ENCODE measurements around the gene LMBRD1. TPM values are rescaled to one million over a fixed set of nuclear protein-coding genes. Genes with fewer than 3 reads are reported as not detected.

Gene LMBRD1
- total and polyA plus RNA-seq, 7 donors: 19.7 to 37.0 (median 25.5) TPM

GRCh38 chr6:69775941-69776340 is 20.9 kb downstream of the LMBRD1 start:
- intact Hi-C loops (cut with DNase I): no loop called here
- TF ChIP-seq, protein P1, sequence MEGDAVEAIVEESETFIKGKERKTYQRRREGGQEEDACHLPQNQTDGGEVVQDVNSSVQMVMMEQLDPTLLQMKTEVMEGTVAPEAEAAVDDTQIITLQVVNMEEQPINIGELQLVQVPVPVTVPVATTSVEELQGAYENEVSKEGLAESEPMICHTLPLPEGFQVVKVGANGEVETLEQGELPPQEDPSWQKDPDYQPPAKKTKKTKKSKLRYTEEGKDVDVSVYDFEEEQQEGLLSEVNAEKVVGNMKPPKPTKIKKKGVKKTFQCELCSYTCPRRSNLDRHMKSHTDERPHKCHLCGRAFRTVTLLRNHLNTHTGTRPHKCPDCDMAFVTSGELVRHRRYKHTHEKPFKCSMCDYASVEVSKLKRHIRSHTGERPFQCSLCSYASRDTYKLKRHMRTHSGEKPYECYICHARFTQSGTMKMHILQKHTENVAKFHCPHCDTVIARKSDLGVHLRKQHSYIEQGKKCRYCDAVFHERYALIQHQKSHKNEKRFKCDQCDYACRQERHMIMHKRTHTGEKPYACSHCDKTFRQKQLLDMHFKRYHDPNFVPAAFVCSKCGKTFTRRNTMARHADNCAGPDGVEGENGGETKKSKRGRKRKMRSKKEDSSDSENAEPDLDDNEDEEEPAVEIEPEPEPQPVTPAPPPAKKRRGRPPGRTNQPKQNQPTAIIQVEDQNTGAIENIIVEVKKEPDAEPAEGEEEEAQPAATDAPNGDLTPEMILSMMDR (IDR thresholded peaks at IDR 0.05): no peak
- DNase-seq (no peak), ATAC-seq (no peak)
- Histone ChIP-seq H3K4me1 (peaks cover 4% of the 10 kb centered on the region), H3K36me3 (ENCODE audit: insufficient read depth in 1 of 2, low read depth in 1 of 2) (peaks cover 2 to 20% of the 10 kb centered on the region in 2 donors), H3K4me3 (no peak overlapping the region), H3K27me3 (ENCODE audit: insufficient read depth in 3 of 3, low read length in 2 of 3) (no peaks in the 10 kb centered on the region), H3K27ac (no peak overlapping the region), H3K9me3 (no peaks in the 10 kb centered on the region)

- H3K27ac ChIP-seq: no peak overlapping the region
- H3K9me3 ChIP-seq: no peaks in the 10 kb centered on the region
- H3K4me1 ChIP-seq: no peaks in the 10 kb centered on the region
- ATAC-seq: no peak
- DNase-seq: no peak
- WGBS, 3 donors: 98 to 100% (median 98%) methylated on average over 1 of the region's 1 CpG
- H3K4me3 ChIP-seq: no peak overlapping the region
- no peaks in the 10 kb centered on the region for H3K27me3 ChIP-seq (ENCODE audit: insufficient read depth in 3 of 3, low read length in 2 of 3)
- intact Hi-C loops (cut with DNase I): no loop called here
- peaks cover 2 to 20% of the 10 kb centered on the region in 2 donors for H3K36me3 ChIP-seq (ENCODE audit: insufficient read depth in 1 of 2, low read depth in 1 of 2)
- TF ChIP-seq, protein P1 (IDR thresholded peaks at IDR 0.05): no peak
Measured at GRCh38 chr6:69775585-69775849, 21.3 kb downstream of the LMBRD1 start.

DNA sequence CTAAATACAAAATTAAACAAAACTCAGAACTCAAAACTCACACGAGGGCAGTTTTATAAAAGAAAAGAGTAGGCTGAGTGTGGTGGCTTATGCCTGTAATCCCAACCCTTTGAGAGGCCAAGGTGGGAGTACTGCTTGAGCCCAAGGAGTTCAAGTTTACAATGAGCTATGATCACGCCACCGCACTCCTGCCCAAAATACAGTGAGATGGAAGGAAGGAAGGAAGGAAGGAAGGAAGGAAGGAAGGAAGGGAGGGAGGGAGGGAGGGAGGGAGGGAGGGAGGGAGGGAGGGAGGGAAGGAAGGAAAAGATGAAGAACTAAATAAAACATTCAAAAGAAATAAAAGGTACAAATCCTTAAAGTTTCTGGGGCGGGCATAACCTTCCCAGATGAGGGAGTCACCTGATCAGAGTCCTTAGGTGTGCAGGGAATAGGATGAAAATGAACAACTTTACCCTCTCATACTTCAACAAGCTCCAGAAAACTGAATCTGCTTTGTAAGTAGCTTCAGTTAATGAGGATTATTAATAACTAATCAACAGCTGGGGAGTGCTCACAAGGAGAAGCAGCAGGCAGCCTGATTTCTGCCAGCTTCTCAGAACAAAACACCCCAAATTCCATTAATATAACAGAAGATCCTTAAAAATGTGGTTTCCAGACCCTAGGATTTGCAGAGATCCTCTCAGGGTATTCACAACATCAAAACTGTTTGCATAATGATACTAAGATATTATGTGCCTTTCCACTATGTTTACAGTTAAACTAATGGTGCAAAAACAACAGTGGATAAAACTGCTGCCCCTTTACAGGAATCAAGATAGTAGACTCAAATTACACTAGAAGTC is 21.8 kb downstream of the LMBRD1 start:
- Histone ChIP-seq H3K36me3 (ENCODE audit: insufficient read depth in 1 of 2, low read depth in 1 of 2) (peaks cover 2 to 16% of the 10 kb centered on the region in 2 donors), H3K9me3 (no peaks in the 10 kb centered on the region), H3K4me3 (no peak overlapping the region), H3K27me3 (ENCODE audit: insufficient read depth in 3 of 3, low read length in 2 of 3) (no peaks in the 10 kb centered on the region), H3K27ac (no peak overlapping the region), H3K4me1 (no peaks in the 10 kb centered on the region)
- DNase-seq: no peak
- TF ChIP-seq, protein P1 (IDR thresholded peaks at IDR 0.05): no peak
- WGBS, 3 donors: 86 to 97% (median 93%) methylated on average over 4 of the region's 4 CpGs
- intact Hi-C loops (cut with DNase I): no loop called here
- no peak for ATAC-seq

DNA sequence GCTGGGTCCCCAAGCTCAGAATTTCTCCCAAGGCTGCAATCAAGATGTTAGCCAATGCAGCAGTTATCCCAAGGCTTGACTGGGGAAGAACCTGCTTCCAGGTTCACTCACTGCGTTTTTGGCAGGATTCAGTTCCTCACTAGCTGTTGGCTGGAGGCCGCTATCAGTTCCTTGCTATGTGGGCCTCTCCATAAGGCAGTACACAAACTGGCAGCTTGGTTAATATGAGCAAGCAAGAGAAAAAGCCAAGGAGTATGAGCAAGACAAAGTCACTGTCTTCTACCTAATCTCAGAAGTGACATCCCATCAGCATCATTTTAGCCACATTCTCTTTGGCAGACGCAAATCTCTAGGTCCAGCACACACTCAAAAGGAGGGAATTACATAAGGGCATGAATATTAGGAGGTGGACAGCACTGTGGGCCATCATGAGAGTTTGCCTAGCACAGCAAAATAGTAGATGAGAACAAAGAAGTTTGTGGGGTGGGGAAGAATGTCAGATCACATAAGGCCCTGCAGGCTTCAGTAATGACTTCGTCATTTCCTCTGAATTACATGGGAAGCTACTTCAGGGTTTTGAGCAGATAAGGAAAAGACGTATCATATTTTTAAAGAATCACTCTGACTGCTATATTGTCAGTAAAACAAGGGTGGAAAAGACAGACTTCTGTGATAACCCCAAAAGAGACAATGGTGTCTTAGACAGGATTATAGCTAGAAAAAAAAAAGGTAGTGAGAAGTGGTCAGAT is 25.5 kb downstream of the LMBRD1 start:
- no peak overlapping the region for H3K4me3 ChIP-seq
- TF ChIP-seq, protein P1 (IDR thresholded peaks at IDR 0.05): no peak

More for the DNA sequence above, 25.5 kb downstream of the LMBRD1 start:
- WGBS, 3 donors: 84 to 97% (median 96%) methylated on average over 5 of the region's 5 CpGs
- Histone ChIP-seq H3K36me3 (ENCODE audit: insufficient read depth in 1 of 2, low read depth in 1 of 2) (no peaks in the 10 kb centered on the region), H3K4me1 (no peaks in the 10 kb centered on the region), H3K9me3 (no peaks in the 10 kb centered on the region), H3K27ac (no peak overlapping the region), H3K27me3 (ENCODE audit: insufficient read depth in 3 of 3, low read length in 2 of 3) (no peaks in the 10 kb centered on the region)
- no peak for ATAC-seq
- DNase-seq: no peak
- intact Hi-C loops (cut with DNase I): no loop called here
